Stimulated activated CD4-positive, alpha-beta T cell treated with anti-CD3 and anti-CD28 coated beads, Interleukin-2, amount 100 ng/mL, for 4 hours (primary cell): Measurements from ENCODE around the gene C1orf159.
"Not testable (repeated sequence)": the region's sequence is repeated elsewhere in the genome, so short reads cannot be mapped to it uniquely, and the experiment has no call there.

Experiments used
- DNase-seq: peaks from one replicate; pipeline ENCODE4 v3.0.0-alpha.2; 2020; ENCODE audit warnings: low read depth

C1orf159 gene

GRCh38 chr1:1118011-1118875 is 2.4 kb upstream of the C1orf159 start:
- DNase-seq, result no peak

- no peak for DNase-seq
Observed at GRCh38 chr1:1117469-1117831, 1.6 kb upstream of the C1orf159 start.

- DNase-seq, result peak; percentile 24
Observed at GRCh38 chr1:1116701-1117468, 996 bp upstream of the C1orf159 start.

- DNase-seq, result no peak
Observed at GRCh38 chr1:1115136-1115785, 628 bp downstream of the C1orf159 start.

- no peak for DNase-seq
Observed at GRCh38 chr1:1114431-1114830, 1.5 kb downstream of the C1orf159 start.

- no peak for DNase-seq
Observed at GRCh38 chr1:1112237-1112985, 3.5 kb downstream of the C1orf159 start.

- no peak for DNase-seq
Observed at GRCh38 chr1:1111516-1112236, 4.2 kb downstream of the C1orf159 start.

- DNase-seq, result no peak
Observed at GRCh38 chr1:1110561-1110971, 5.3 kb downstream of the C1orf159 start.

GRCh38 chr1:1109743-1110142 is 6.1 kb downstream of the C1orf159 start:
- DNase-seq, result no peak

GRCh38 chr1:1106510-1107221 is 9.2 kb downstream of the C1orf159 start:
- DNase-seq, result no peak

- DNase-seq, result not testable (repeated sequence)
Observed at GRCh38 chr1:1104152-1104551, 11.7 kb downstream of the C1orf159 start.

- DNase-seq, result no peak
Observed at GRCh38 chr1:1101503-1101902, 14.4 kb downstream of the C1orf159 start.

GRCh38 chr1:1100296-1100695 is 15.6 kb downstream of the C1orf159 start:
- no peak for DNase-seq

GRCh38 chr1:1099506-1100183 is 16.2 kb downstream of the C1orf159 start:
- no peak for DNase-seq

- no peak for DNase-seq
Observed at GRCh38 chr1:1098681-1099421, 17.0 kb downstream of the C1orf159 start.

- DNase-seq, result not testable (repeated sequence)
Observed at GRCh38 chr1:1096136-1096535, 19.8 kb downstream of the C1orf159 start.

- DNase-seq, result no peak
Observed at GRCh38 chr1:1094981-1095380, 20.9 kb downstream of the C1orf159 start.

- no peak for DNase-seq
Observed at GRCh38 chr1:1093610-1093943, 22.3 kb downstream of the C1orf159 start.

- DNase-seq, result no peak
Observed at GRCh38 chr1:1092894-1093609, 22.8 kb downstream of the C1orf159 start.
